Ovary (tissue), 9 donors: ENCODE data around the gene KCNK16. TPM values are rescaled to one million over a fixed set of nuclear protein-coding genes. Genes with fewer than 3 reads are reported as not detected.

Experiments
- DNase-seq, 5 donors: peaks; one replicate each; pipeline ENCODE4 v3.0.0-alpha.2; 2019 to 2020
- H3K27ac ChIP-seq, 2 donors: fragments of 200-600 bp; one replicate each; pipeline versions ENCODE4 v1.5.1 to v1.8.0; 2019 to 2022
- H3K27me3 ChIP-seq: fragments of 200-600 bp; one replicate; pipeline ENCODE4 v1.8.0; 2022
- H3K36me3 ChIP-seq: fragments of 200-600 bp; sonication (generic); one replicate; pipeline ENCODE4 v1.5.1; 2019
- H3K4me1 ChIP-seq: one replicate; pipeline ENCODE4 v1.8.1; 2013; ENCODE audit warnings: mild to moderate bottlenecking, moderate library complexity; ENCODE audit not compliant: insufficient read depth
- H3K4me3 ChIP-seq: fragments of 200-600 bp; sonication (generic); one replicate; pipeline ENCODE4 v1.5.1; 2017
- H3K9me3 ChIP-seq, 2 donors: fragments of 200-600 bp in 1 of 2; sonication (generic) in 1 of 2; one replicate each; pipeline versions ENCODE4 v1.5.1 to v1.8.1; 2013 to 2019; ENCODE audit warnings: mild to moderate bottlenecking in 1 of 2, moderate library complexity in 1 of 2
- EP300 ChIP-seq: sonication (generic); formaldehyde crosslinking; IDR thresholded peaks from one replicate; pipeline ENCODE4 v1.6.1; 2017; ENCODE audit warnings: antibody characterized with exemption
- POLR2A ChIP-seq: fragments of 450-650 bp; IDR thresholded peaks from one replicate; pipeline ENCODE4 v1.6.1; 2017; ENCODE audit warnings: antibody characterized with exemption, mild to moderate bottlenecking, moderate library complexity
- WGBS, 3 donors: extraction: QIAGEN DNeasy Blood & Tissue Kit in 1 of 3; methylation state at CpG; one replicate each; pipeline versions ENCODE4 v1.1.5 to v1.1.7; 2013 to 2017; 5-methylcytosine and 5-hydroxymethylcytosine counted together
- intact Hi-C, 4 donors: fragments of 100-400 bp; cut with DNase I; formaldehyde crosslinking; loops; one replicate each; pipeline versions ENCODE4 v1.11.0 to v1.15.1; 2022 to 2023
- polyA plus RNA-seq, 2 donors: library from polyadenylated mRNA; stranded (reverse); fragments of 200-250 nt in 1 of 2; fragments of 350-450 nt in 1 of 2; fragmentation: Illumina TruSeq in 1 of 2; extraction: RNeasy Lipid Tissue Mini Kit (QIAGEN cat#74804) in 1 of 2; gene quantifications; one replicate each; pipeline ENCODE4 v1.2.3, GENCODE V29; 2013 to 2014
- total RNA-seq, 7 donors: library from RNA; depleted of rRNA in 2 of 7; stranded (reverse); fragments of >200 nt in 2 of 7; fragmentation: NEBNext Ultra II Directional in 3 of 7; extraction: Animal tissue kit (Norgen Biotek cat#: 25700) in 3 of 7; gene quantifications; one replicate each; pipeline versions ENCODE4 v1.1.0 to v1.2.4, GENCODE V29; 2016 to 2023
- TF ChIP-seq, protein P1 (sequence below), 3 donors: fragments of 450-650 bp in 2 of 3; fragments of 200-600 bp in 1 of 3; IDR thresholded peaks; one replicate each; pipeline versions ENCODE4 v1.5.1 to v1.8.0; 2016 to 2022; ENCODE audit warnings: antibody characterized with exemption in 3 of 3, mild to moderate bottlenecking in 1 of 3
- donor health status: DM: no; HTN: no; CAD: no; lungs with moderate emphysema.
- donor health status: DM: no; HTN: no; CAD: no.
- donor health status: Bipolar disorder and iron deficiency.
- donor health status: DM: yes; HTN: yes; CAD: no.
- donor health status: DM: no; HTN: no; CAD: no.
- donor health status: DM: yes; HTN: yes; CAD: no.

The KCNK16 gene
- total and polyA plus RNA-seq, 9 donors = not detected

DNA sequence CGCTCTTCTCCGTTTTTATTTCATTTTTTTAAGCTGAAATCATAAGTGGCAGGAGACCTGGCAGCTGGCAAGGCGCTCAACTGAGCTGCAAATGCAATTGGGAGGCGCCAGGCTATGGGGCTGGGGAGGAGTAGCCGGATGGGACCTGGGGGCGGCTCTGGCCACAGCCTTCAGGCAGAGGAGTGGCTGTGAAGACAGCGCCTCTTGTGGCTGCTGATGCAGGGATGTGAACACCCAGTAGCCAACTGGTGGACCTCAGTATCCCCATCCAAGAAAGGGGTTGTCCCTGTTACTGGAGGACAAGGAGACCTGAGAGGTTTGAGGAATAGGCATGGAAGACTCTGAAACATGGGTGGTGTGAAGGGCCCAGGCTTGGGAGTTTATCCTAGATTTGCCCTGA lies 20.9 kb downstream of the KCNK16 start:
- Histone ChIP-seq H3K27ac (no peak overlapping the region), H3K4me3 (no peak overlapping the region), H3K9me3 (no peaks in the 10 kb centered on the region), H3K36me3 (no peaks in the 10 kb centered on the region), H3K4me1 (no peaks in the 10 kb centered on the region), H3K27me3 (no peaks in the 10 kb centered on the region)
- 48 to 74% (median 70%) methylated on average over 7 of the region's 7 CpGs for WGBS, 3 donors
- DNase-seq = no peak
- intact Hi-C loops = loop anchor here in 2 of 4 donors (2.0 to 10.0 kb wide), 3 partner anchors 135 to 427 kb away; no protein-coding TSS in a partner anchor
- no peak for TF ChIP-seq EP300
- TF ChIP-seq, protein P1, sequence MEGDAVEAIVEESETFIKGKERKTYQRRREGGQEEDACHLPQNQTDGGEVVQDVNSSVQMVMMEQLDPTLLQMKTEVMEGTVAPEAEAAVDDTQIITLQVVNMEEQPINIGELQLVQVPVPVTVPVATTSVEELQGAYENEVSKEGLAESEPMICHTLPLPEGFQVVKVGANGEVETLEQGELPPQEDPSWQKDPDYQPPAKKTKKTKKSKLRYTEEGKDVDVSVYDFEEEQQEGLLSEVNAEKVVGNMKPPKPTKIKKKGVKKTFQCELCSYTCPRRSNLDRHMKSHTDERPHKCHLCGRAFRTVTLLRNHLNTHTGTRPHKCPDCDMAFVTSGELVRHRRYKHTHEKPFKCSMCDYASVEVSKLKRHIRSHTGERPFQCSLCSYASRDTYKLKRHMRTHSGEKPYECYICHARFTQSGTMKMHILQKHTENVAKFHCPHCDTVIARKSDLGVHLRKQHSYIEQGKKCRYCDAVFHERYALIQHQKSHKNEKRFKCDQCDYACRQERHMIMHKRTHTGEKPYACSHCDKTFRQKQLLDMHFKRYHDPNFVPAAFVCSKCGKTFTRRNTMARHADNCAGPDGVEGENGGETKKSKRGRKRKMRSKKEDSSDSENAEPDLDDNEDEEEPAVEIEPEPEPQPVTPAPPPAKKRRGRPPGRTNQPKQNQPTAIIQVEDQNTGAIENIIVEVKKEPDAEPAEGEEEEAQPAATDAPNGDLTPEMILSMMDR (IDR thresholded peaks at IDR 0.05) = no peak

DNA sequence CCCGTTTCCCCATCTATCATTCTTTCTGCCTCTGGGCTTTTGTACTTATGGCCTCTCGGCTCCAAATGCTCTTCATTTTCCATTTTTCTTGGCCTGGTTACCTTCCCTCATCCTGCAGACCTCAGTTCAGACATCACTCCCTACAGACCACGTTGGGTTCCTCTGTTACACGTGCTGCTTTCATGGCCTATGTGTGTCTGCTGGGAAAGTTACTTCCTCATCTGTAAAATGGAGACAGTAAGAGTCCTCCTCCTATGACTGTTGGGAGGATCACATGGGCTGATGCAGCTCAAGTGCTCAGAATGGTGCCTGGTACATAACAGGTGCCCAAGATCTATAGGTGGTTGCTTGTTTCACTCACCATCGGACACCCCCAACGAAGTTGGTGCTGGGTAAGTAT lies 21.8 kb downstream of the KCNK16 start:
- Histone ChIP-seq H3K27me3 (no peaks in the 10 kb centered on the region), H3K9me3 (no peaks in the 10 kb centered on the region), H3K4me1 (no peaks in the 10 kb centered on the region), H3K4me3 (no peak overlapping the region), H3K27ac (no peak overlapping the region), H3K36me3 (no peaks in the 10 kb centered on the region)
- no peak for DNase-seq
- intact Hi-C loops = loop anchor here in 1 of 4 donors (10.0 kb wide), 1 partner anchor 426 kb away; no protein-coding TSS in a partner anchor
- WGBS, 3 donors = 75 to 94% (median 88%) methylated on average over 6 of the region's 6 CpGs
- no peak for TF ChIP-seq POLR2A
- no peak for TF ChIP-seq EP300
- TF ChIP-seq, protein P1 (IDR thresholded peaks at IDR 0.05) = no peak

GRCh38 chr6:39298061-39298460 lies 24.4 kb downstream of the KCNK16 start:
- no peak for DNase-seq
- Histone ChIP-seq H3K27ac (no peak overlapping the region), H3K4me1 (no peaks in the 10 kb centered on the region), H3K9me3 (no peaks in the 10 kb centered on the region), H3K4me3 (no peak overlapping the region), H3K36me3 (no peaks in the 10 kb centered on the region), H3K27me3 (no peaks in the 10 kb centered on the region)
- WGBS, 3 donors = 77% methylated on average over 10 of the region's 10 CpGs
- no peak for TF ChIP-seq EP300
- TF ChIP-seq POLR2A = no peak
- intact Hi-C loops = no loop called here

- H3K27me3 ChIP-seq = no peaks in the 10 kb centered on the region
- H3K36me3 ChIP-seq = no peaks in the 10 kb centered on the region
- WGBS, 3 donors = 49 to 59% (median 56%) methylated on average over 18 of the region's 18 CpGs
- no peaks in the 10 kb centered on the region for H3K9me3 ChIP-seq
- H3K4me1 ChIP-seq = no peaks in the 10 kb centered on the region
- TF ChIP-seq EP300 (no peak), POLR2A (no peak)
- TF ChIP-seq, protein P1 (IDR thresholded peaks at IDR 0.05) = no peak
- DNase-seq = peak; percentile 37 to 71 (median 44)
- no peak overlapping the region for H3K27ac ChIP-seq
- intact Hi-C loops = no loop called here
- H3K4me3 ChIP-seq = no peak overlapping the region
Measured at GRCh38 chr6:39296745-39297640, 25.5 kb downstream of the KCNK16 start.

GRCh38 chr6:39295611-39296011 lies 26.9 kb downstream of the KCNK16 start:
- H3K4me1 ChIP-seq = no peaks in the 10 kb centered on the region
- no peak overlapping the region for H3K27ac ChIP-seq
- intact Hi-C loops = no loop called here
- no peak for DNase-seq
- no peaks in the 10 kb centered on the region for H3K9me3 ChIP-seq
- H3K27me3 ChIP-seq = no peaks in the 10 kb centered on the region
- H3K4me3 ChIP-seq = no peak overlapping the region
- TF ChIP-seq, protein P1 (IDR thresholded peaks at IDR 0.05) = no peak
- no peak for TF ChIP-seq POLR2A
- TF ChIP-seq EP300 = no peak
- WGBS, 3 donors = 47 to 62% (median 58%) methylated on average over 5 of the region's 5 CpGs
- H3K36me3 ChIP-seq = no peaks in the 10 kb centered on the region
